T-helper 2 cell (primary cell): ENCODE measurements around the gene KRTAP12-4.
A peak's percentile ranks its signal among the peaks of the same experiment; 100 is the strongest.
"Not testable (repeated sequence)": the region's sequence is repeated elsewhere in the genome, so short reads cannot be mapped to it uniquely, and the experiment has no call there.

Source experiments
- DNase-seq, 5 experiments: peaks; one replicate each; pipeline versions ENCODE4 v3.0.0 to v3.0.0-alpha.2; 2012 to 2022

KRTAP12-4 gene

GRCh38 chr21:44686843-44687561, 32.5 kb upstream of the KRTAP12-4 start:
- no peak for DNase-seq

- DNase-seq = no peak
Measured at GRCh38 chr21:44686000-44686781, 31.7 kb upstream of the KRTAP12-4 start.

GRCh38 chr21:44685050-44685449, 30.6 kb upstream of the KRTAP12-4 start:
- DNase-seq = not testable (repeated sequence)

GRCh38 chr21:44684483-44684882, 30.0 kb upstream of the KRTAP12-4 start:
- DNase-seq = no peak

GRCh38 chr21:44684077-44684476, 29.6 kb upstream of the KRTAP12-4 start:
- DNase-seq = no peak

- DNase-seq = no peak
Measured at GRCh38 chr21:44682580-44683151, 28.2 kb upstream of the KRTAP12-4 start.

GRCh38 chr21:44681861-44682579, 27.6 kb upstream of the KRTAP12-4 start, which contains the start of gene KRTAP12-1:
Gene KRTAP12-1, minus strand, starts transcription at chr21:44682163. Its CDS starts 40 bp downstream, at chr21:44682123.
- DNase-seq = no peak

- DNase-seq = no peak
Measured at GRCh38 chr21:44681152-44681551, 26.7 kb upstream of the KRTAP12-4 start.

- DNase-seq = no peak
Measured at GRCh38 chr21:44677881-44678280, 23.4 kb upstream of the KRTAP12-4 start.

GRCh38 chr21:44671911-44672310, 17.5 kb upstream of the KRTAP12-4 start:
- DNase-seq = no peak

- no peak for DNase-seq
Measured at GRCh38 chr21:44670642-44671432, 16.4 kb upstream of the KRTAP12-4 start.

GRCh38 chr21:44667612-44668011, 13.2 kb upstream of the KRTAP12-4 start:
- DNase-seq = no peak

GRCh38 chr21:44666401-44667320, 12.2 kb upstream of the KRTAP12-4 start, which contains the start of gene KRTAP12-2:
Gene KRTAP12-2, minus strand, starts transcription at chr21:44666927. Its CDS starts 41 bp downstream, at chr21:44666886.
- no peak for DNase-seq

GRCh38 chr21:44664691-44665090, 10.2 kb upstream of the KRTAP12-4 start:
- DNase-seq = no peak

- DNase-seq = not testable (repeated sequence)
Measured at GRCh38 chr21:44661567-44661966, 7.1 kb upstream of the KRTAP12-4 start.

- DNase-seq = peak in 2 of 5 experiments; percentile 44 to 73
Measured at GRCh38 chr21:44658913-44659595, 4.6 kb upstream of the KRTAP12-4 start.

- no peak for DNase-seq
Measured at GRCh38 chr21:44658541-44658910, 4.1 kb upstream of the KRTAP12-4 start.

- peak in 3 of 5 experiments; percentile 44 to 92 (median 89) for DNase-seq
Measured at GRCh38 chr21:44657635-44658540, 3.4 kb upstream of the KRTAP12-4 start, which contains the start of gene KRTAP12-3. Gene KRTAP12-3, plus strand, starts transcription at chr21:44657932. Its CDS starts 48 bp downstream, at chr21:44657980.

- DNase-seq = no peak
Measured at GRCh38 chr21:44656868-44657267, 2.4 kb upstream of the KRTAP12-4 start.
